ENCODE results near the gene FAAP100.

- TF ChIP-seq POLR2A (IDR thresholded peaks at IDR 0.05) (no peak), CTCF (IDR thresholded peaks at IDR 0.05) (no peak), EP300 (IDR thresholded peaks at IDR 0.05) (no peak)
Observed at GRCh38 chr17:81582749-81583148, 30.6 kb upstream of the FAAP100 start.

All from ovary (tissue), 3 donors.